ENCODE data around the gene HOGA1.

DNA sequence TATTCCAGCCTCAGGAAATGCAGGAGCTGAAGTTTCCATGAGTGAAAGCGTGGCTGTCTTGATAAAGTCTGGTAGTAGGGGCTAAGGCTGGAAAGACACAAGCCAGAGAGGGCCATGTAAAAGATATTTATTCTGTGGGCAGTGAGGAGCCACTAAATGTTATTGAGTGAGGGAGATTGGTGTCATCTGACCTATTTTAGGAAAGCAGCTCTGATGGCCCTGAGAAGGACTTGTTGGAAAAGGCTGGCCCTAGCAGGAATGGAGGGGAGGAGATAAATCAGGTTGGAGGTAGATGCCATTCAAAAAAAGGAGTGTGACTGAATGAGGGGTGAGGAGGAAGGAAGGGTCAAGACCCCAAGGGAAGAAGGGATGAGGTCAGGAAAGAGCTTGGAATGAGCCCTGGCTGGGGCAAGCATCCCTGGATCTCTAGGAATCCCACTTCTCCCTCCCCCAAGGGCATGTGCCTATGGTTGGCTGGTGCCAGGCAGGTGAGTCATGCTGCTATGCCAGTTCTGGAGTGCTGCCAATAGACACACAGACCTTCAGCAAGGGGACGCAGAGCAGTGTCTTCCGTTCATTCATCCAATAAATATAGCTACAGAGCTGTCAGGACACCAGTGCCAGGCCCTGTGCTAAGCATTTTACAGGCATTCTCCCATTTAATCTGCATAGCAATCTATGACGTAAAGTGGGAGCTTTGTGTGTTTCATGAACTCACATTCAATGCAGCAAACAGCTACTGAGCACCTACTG is 9.6 kb upstream of the HOGA1 start:
- TF ChIP-seq, protein P1, sequence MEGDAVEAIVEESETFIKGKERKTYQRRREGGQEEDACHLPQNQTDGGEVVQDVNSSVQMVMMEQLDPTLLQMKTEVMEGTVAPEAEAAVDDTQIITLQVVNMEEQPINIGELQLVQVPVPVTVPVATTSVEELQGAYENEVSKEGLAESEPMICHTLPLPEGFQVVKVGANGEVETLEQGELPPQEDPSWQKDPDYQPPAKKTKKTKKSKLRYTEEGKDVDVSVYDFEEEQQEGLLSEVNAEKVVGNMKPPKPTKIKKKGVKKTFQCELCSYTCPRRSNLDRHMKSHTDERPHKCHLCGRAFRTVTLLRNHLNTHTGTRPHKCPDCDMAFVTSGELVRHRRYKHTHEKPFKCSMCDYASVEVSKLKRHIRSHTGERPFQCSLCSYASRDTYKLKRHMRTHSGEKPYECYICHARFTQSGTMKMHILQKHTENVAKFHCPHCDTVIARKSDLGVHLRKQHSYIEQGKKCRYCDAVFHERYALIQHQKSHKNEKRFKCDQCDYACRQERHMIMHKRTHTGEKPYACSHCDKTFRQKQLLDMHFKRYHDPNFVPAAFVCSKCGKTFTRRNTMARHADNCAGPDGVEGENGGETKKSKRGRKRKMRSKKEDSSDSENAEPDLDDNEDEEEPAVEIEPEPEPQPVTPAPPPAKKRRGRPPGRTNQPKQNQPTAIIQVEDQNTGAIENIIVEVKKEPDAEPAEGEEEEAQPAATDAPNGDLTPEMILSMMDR (IDR thresholded peaks at IDR 0.05): no peak
- no peak for TF ChIP-seq POLR2A (IDR thresholded peaks at IDR 0.05)
